Islet precursor cell (in vitro differentiated cells): ENCODE results near the gene WTIP.
"Not testable (repeated sequence)": the region's sequence is repeated elsewhere in the genome, so short reads cannot be mapped to it uniquely, and the experiment has no call there.

Source experiments
- DNase-seq: peaks from one replicate; pipeline ENCODE4 v3.0.0-alpha.2; 2018

Gene WTIP

GRCh38 chr19:34504273-34504808 lies 22.8 kb downstream of the WTIP start:
- no peak for DNase-seq

DNA sequence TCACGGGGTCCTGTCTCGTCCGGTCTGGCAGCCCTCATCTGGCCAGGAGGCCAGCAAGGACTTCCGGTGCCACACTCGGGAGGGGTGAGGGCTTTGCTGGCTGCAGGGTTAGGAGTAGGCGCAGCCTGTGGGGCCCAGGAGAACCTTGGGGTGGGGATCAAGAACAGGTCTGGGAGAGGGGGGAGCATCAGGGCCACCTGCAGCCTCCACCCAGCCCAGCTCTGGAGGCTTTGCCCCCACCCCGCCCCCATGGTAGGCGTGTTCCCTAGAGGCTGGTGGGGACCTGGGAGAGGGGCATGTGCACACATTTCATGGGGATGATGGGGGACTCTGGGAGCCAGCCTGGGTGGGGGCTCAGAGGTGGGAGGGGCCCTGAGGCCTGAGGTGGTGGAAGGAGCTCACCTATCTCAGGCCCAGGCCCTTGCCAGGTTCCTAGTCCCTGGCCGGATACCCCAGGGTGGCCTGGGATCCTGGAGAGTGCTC lies 23.3 kb downstream of the WTIP start:
- DNase-seq = no peak

GRCh38 chr19:34505321-34506025 lies 23.9 kb downstream of the WTIP start:
- DNase-seq = no peak

DNA sequence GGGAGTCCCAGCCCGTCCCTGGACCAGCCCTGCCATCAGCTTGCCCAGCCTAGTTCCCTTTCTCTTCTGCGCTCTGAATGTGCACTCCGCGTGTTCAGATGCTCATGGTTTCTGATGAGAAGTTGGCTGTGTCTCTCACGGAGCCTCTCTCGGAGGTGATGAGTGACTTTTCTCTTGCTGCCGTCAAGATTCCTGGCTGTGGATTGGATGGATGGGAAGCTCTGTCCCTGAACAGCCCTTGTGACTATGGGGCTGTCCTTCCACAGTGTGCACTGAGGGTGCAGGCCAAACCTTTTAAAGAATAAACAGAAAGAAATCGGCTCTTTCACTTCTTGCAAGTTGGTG lies 24.4 kb downstream of the WTIP start:
- no peak for DNase-seq

GRCh38 chr19:34507414-34508067 lies 26.0 kb downstream of the WTIP start:
- DNase-seq = no peak

DNA sequence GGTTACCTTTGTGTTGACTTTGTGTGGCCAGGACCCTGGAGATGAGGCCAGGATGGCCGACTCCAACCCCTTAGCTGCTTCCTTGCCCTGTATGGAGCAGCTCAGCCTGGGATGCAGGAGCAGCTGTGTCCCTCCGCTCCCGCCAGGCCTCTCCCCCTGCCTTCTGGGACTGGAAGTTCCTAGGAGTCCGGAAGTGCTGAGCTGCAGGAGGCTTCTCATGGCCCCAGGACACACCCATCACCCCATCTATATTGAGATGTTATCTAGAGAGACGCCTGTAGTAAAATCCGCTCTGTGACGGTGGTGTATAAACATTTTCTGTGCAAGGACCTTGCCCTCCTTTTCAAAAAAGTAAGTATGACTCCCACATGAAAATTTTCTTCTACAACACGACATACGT lies 27.0 kb downstream of the WTIP start:
- no peak for DNase-seq

DNA sequence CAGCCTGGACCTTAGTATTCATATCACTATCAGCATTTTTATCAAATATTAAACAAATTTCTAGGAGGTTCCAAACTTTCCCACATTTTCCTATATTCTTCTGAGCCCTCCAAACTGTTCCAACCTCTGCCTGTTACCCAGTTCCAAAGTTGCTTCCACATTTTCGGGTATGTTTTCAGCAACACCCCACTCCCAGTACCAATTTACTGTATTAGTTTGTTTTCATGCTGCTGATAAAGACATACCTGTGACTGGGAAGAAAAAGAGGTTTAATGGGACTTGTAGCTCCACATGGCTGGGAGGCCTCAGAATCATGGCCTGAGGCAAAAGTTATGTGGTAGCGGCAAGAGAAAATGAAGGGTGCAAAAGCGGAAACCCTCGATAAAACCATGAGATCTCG lies 29.3 kb downstream of the WTIP start:
- not testable (repeated sequence) for DNase-seq

- no peak for DNase-seq
Observed at GRCh38 chr19:34512254-34512822, 30.8 kb downstream of the WTIP start.

DNA sequence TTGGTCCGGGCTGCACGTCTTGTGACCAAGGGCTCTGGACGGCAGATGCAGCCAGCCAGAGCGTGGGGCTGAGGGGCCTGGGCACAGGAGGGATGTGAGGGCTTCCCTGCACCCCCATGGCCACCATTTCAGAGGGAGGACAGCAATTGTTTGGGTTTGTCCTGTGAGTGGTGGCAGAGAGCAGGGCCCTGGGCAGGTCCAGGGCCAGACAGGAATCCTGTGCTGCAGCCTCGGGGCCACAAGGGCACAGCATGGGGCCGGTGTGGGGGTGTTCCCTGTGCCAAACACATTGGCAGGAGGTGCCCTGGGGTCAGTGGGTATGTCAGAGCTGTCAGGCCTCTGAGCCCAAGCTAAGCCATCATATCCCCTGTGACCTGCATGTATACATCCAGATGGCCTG lies 32.2 kb downstream of the WTIP start:
- DNase-seq = no peak

DNA sequence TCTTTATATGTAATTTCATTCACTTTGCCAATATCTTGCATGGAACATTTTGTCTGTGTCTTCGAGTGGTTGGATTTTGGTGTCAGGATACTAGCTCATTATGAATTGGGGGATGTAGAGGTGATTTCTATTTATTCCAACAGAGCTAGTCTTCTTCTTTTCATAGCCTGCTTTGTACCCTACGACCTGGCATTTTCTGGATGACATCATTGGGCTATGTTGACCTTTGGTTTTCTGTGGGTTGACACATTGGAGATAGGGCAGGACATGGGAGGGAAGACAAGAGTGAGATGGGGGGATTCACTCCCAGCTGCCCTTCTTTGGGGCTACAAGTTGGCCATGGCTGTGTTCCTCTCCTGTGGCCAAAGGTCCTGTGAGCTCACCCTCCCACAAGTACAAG lies 38.0 kb downstream of the WTIP start:
- no peak for DNase-seq

GRCh38 chr19:34523408-34523807 lies 41.9 kb downstream of the WTIP start:
- no peak for DNase-seq

DNA sequence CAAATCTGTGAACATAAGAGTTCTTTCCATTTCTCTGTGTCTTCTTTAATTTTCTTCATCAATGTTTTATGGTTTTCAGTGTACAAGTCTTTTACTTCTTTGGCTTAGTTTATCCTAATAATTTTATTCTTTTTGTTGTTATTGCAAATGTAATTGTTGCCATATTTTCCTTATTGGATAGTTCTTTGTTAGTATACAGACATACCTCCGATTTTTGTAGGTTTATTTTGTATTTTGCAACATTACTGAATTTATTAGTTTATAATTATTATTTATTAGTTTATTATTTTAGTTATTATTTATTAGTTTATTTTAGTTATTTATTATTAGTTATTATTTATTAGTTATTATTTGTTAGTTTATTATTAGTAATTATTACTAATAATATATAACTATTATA lies 43.4 kb downstream of the WTIP start:
- DNase-seq = no peak

- DNase-seq = no peak
Observed at GRCh38 chr19:34534206-34534605, 52.6 kb downstream of the WTIP start.

- no peak for DNase-seq
Observed at GRCh38 chr19:34539396-34539795, 57.8 kb downstream of the WTIP start.

DNA sequence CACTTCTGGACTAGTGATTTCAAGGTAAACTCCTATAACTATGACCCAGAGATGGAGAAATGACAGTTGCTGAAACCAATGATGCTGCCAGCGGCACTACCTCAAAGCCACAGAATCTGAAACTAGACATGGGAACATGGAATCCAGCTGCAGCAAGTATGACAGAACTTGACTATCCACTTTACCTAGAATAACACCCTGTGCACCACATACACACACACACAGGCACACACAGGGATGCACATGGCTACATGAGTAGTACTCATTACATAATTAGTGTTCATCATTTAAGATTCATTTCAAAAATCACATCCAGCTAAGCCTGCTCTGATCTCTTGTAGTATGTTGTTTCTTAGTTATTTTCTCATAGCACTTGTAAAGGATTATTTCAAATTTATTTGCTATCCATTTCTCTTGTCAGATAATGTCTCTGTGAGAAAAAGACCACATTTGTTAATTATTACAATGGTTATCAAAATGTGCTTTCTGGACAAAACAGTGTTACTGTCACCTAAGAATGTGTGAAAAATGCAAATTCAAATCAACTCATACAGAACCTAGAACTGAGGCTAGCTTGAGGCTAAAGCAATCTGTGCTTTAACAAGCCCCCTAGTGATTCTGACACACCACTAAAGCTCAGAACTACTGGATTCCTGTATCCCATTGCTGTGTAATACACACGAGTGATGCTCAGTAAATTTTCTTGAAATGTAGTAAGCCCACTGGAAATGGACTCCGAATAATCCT lies 59.4 kb downstream of the WTIP start:
- DNase-seq = no peak

- no peak for DNase-seq
Observed at GRCh38 chr19:34549833-34550232, 68.3 kb downstream of the WTIP start.

DNA sequence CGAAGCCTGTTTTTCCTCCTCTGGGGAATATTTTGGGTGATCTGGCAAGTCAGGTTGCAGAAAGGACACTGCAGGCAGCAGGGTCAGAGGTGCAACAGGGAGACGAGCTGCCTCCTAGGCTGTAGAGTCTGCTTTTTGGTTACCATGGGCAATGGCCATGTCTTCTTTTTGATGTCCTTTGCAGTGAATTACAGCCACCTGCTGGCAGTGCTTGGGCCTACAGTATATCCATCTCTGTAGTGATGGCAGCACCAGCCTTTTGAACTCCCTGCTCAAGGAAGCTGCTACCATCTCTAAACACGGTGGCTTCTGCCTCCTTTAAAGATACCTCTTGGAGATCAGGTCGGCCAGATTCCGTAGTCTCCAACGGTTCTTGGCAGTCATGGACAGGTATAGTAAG lies 73.9 kb downstream of the WTIP start:
- no peak for DNase-seq

DNA sequence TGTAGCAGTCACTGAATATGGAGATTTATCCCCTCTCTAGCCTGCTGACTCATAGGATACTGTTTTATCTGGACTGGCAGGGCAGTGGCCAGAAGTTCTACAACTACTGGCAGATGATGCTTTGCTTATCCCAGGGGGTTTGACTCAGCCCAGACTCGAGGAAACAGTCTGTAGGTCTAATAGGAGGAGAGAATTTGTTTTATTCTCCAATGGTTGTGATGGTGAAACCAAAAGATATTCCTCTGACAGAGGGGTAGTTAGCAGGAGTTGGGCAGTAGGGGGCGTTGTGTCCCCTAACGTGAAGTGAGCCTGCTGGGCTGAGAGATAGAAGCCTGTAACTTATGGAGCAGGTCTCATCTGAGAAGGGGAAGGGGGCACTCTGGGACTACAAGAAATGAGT lies 74.9 kb downstream of the WTIP start:
- no peak for DNase-seq

GRCh38 chr19:34559045-34559444 lies 77.5 kb downstream of the WTIP start:
- no peak for DNase-seq

DNA sequence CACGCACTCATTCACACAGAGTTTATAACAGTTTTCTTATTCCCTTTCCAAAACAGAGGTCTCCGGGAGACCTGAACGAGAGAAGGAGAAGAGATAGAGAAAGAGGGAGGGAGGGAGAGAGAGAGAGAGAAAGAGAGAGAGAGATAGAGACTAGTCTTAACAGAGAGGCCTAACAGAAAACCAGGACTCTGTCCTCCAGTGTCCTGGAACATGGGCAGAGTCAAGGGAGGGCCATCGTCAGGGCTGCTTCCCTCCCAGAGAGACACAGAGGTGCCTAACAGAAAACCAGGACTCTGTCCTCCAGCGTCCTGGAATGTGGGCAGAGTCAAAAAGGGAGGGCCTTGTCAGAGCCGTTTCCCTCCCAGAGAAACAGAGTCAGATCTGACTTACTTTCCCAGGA lies 78.7 kb downstream of the WTIP start:
- DNase-seq = no peak
